Endothelial cell (in vitro differentiated cells): Measurements from ENCODE around the gene TROAP. TPM values are rescaled to one million over a fixed set of nuclear protein-coding genes. Genes with fewer than 3 reads are reported as not detected.

Experiments used
- DNase-seq: peaks from one replicate; pipeline ENCODE4 v3.0.0; 2021; ENCODE audit warnings: low spot score
- H3K27ac Mint-ChIP-seq: one replicate; pipeline ENCODE4 v1.8.0; 2021; ENCODE audit warnings: mixed read lengths, inconsistent platforms; ENCODE audit not compliant: unreplicated experiment
- H3K27me3 Mint-ChIP-seq: one replicate; pipeline ENCODE4 v1.8.0; 2021; ENCODE audit warnings: mild to moderate bottlenecking, moderate library complexity, mixed read lengths, inconsistent platforms; ENCODE audit not compliant: unreplicated experiment
- H3K36me3 Mint-ChIP-seq: one replicate; pipeline ENCODE4 v1.8.0; 2021; ENCODE audit warnings: mild to moderate bottlenecking, low read depth, mixed read lengths, inconsistent platforms; ENCODE audit not compliant: unreplicated experiment
- H3K4me1 Mint-ChIP-seq: one replicate; pipeline ENCODE4 v1.8.0; 2021; ENCODE audit warnings: mild to moderate bottlenecking, mixed read lengths, inconsistent platforms; ENCODE audit not compliant: unreplicated experiment
- H3K4me3 Mint-ChIP-seq: one replicate; pipeline ENCODE4 v1.8.0; 2021; ENCODE audit warnings: mild to moderate bottlenecking, mixed read lengths, inconsistent platforms; ENCODE audit not compliant: unreplicated experiment
- H3K9me3 Mint-ChIP-seq: one replicate; pipeline ENCODE4 v1.8.0; 2021; ENCODE audit warnings: mixed read lengths, inconsistent platforms; ENCODE audit not compliant: unreplicated experiment
- CTCF ChIP-seq: fragments of 200-600 bp; sonication (generic); IDR thresholded peaks from one replicate; pipeline ENCODE4 v1.5.0; 2021; ENCODE audit warnings: antibody characterized with exemption; ENCODE audit not compliant: unreplicated experiment
- total RNA-seq: library from RNA; stranded (reverse); fragmentation: NEBNext Ultra II Directional; extraction: Animal tissue kit (Norgen Biotek cat#: 25700); gene quantifications from one replicate; pipeline ENCODE4 v1.2.1, GENCODE V29; 2021; ENCODE audit not compliant: unreplicated experiment

The TROAP gene
- total RNA-seq, 1 donor from 2014 or later: 12.4 TPM

GRCh38 chr12:49284672-49285071, 38.4 kb upstream of the TROAP start:
- Mint-ChIP-seq H3K4me3 (no peak overlapping the region), H3K9me3 (no peaks in the 10 kb centered on the region), H3K27me3 (peaks cover 3% of the 10 kb centered on the region), H3K4me1 (peaks cover 19% of the 10 kb centered on the region), H3K27ac (no peak overlapping the region), H3K36me3 (no peaks in the 10 kb centered on the region)
- TF ChIP-seq CTCF: no peak
- DNase-seq: no peak

- Mint-ChIP-seq H3K27me3 (peaks cover 14% of the 10 kb centered on the region), H3K4me3 (no peak overlapping the region), H3K27ac (no peak overlapping the region), H3K9me3 (no peaks in the 10 kb centered on the region), H3K36me3 (no peaks in the 10 kb centered on the region), H3K4me1 (no peaks in the 10 kb centered on the region)
- no peak for DNase-seq
- TF ChIP-seq CTCF: no peak
These were observed 35.2 kb upstream of the TROAP start for GRCh38 chr12:49287876-49288275.

- Mint-ChIP-seq H3K27ac (no peak overlapping the region), H3K4me3 (no peak overlapping the region)
- DNase-seq: peak; percentile 63
These were observed 34.6 kb upstream of the TROAP start for GRCh38 chr12:49288412-49288853.

GRCh38 chr12:49288922-49289555, 34.0 kb upstream of the TROAP start:
- no peak for TF ChIP-seq CTCF
- Mint-ChIP-seq H3K36me3 (no peaks in the 10 kb centered on the region), H3K27ac (no peak overlapping the region), H3K9me3 (no peaks in the 10 kb centered on the region), H3K4me1 (peaks cover 4% of the 10 kb centered on the region), H3K27me3 (peaks cover 20% of the 10 kb centered on the region), H3K4me3 (no peak overlapping the region)
- DNase-seq: no peak

More at GRCh38 chr12:49288412-49288853, 34.6 kb upstream of the TROAP start:
- Mint-ChIP-seq H3K36me3 (no peaks in the 10 kb centered on the region), H3K27me3 (peaks cover 18% of the 10 kb centered on the region), H3K4me1 (no peaks in the 10 kb centered on the region), H3K9me3 (no peaks in the 10 kb centered on the region)
- peak; percentile 84 for TF ChIP-seq CTCF

GRCh38 chr12:49292729-49293055, 30.4 kb upstream of the TROAP start:
- Mint-ChIP-seq H3K36me3 (no peaks in the 10 kb centered on the region), H3K27ac (no peak overlapping the region), H3K9me3 (no peaks in the 10 kb centered on the region), H3K4me3 (no peak overlapping the region), H3K4me1 (peaks cover 4% of the 10 kb centered on the region), H3K27me3 (peaks cover 33% of the 10 kb centered on the region)
- no peak for TF ChIP-seq CTCF
- DNase-seq: no peak
